GM21390 (cell line): ENCODE data around the gene CNTNAP5.

Experiments used
- ATAC-seq: cut with Tn5 transposase; IDR thresholded peaks from one replicate; pipeline ENCODE4 v1.9.1; 2021; ENCODE audit not compliant: unreplicated experiment

Gene CNTNAP5

DNA sequence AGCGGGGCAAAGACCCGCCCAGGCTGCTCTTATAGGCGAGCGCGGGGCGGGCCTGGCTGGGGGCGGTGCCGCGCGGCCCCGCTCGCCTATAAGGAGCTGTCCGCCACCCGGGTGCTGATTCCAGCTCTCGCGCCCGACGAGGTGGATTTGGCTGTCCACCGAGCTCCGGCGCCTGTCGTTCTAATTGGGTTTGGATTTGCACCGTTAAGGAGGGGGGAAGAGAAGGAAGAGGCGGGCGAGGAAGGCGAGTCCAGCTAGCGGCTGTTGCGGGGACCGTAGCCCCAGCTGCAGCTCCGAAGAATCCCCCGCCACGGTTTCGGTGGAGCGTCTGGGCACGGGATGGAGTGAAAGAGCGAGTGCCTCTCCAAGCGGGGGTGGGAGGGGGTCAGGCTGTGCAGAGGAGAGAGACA lies at the start of gene CNTNAP5:
CNTNAP5 (plus strand) TSS at position 117 of the 410 bp plus-strand sequence. CDS start 364 bp downstream, outside the sequence.
- ATAC-seq: no peak

DNA sequence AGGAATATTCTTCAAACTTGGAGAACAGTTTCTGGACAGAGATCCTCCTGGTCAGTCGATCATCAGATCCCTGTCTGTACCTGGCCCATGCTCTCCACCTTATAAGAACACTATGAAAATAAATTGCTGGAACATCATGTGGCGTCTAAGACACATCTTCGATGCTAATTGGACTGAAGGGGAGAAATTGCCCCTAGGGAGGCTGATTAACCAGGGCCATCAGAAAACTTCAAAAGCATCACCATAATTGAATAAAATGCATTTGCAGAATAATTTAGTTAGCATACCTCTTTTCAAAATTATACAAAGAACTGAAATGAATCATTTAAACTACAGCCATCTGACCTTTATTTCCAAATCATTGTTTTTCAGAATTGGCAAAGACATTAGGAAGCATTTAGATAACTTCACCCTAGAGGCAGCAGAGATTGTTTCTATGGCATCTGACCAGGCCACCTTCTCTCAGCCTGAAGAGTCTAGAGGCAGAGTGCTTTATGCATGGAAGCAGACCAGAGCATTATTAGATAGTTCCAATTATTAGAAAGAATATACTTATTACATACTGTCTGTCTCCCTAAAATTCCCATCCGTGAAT lies 48.9 kb upstream of the CNTNAP5 start:
- no peak for ATAC-seq

DNA sequence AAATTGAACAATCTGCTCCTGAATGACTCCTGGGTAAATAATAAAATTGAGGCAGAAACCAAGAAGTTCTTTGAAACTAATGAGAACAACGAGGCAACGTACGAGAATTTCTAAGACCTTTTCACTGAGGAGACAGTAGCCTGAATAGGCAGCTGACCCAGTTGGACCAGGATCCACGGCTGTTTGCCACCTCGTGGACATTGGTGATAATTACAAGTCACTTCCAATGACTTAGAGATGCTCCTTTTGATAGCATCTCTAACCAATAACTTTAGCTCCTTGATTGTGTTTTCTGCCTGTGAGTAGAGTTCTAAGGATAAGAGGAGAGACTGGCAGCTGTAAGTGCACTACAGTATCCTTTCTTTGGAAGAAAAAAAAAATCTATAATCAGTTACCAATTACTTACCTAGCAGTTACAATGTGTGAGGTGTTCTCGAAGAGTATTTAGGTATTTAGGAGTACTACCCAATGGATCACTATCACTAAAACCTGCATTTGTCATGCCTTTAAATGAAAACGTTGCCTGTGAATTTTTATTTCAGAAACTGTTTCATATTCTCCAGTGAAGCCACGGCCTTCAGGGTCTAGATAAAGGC lies 31.3 kb upstream of the CNTNAP5 start:
- ATAC-seq: peak; percentile 74

DNA sequence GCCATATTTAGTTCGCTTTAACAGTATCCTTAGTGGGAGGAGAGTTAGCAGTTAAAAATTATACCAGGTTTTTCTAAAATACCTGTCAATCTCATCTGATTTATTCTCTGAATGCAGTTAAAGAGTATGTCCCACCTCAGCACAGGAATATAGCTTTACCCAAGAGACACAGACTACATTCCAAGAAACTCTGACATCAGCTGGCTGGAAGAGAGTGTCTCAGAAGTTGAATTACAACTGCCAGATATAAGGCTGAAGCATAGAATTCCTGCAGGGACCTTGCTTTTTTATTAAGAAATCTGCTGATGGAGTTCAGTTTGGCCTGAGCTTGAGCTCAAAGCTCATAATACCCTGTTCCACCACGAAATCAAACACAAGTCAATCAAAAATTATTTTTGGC lies 25.4 kb upstream of the CNTNAP5 start:
- ATAC-seq: no peak

DNA sequence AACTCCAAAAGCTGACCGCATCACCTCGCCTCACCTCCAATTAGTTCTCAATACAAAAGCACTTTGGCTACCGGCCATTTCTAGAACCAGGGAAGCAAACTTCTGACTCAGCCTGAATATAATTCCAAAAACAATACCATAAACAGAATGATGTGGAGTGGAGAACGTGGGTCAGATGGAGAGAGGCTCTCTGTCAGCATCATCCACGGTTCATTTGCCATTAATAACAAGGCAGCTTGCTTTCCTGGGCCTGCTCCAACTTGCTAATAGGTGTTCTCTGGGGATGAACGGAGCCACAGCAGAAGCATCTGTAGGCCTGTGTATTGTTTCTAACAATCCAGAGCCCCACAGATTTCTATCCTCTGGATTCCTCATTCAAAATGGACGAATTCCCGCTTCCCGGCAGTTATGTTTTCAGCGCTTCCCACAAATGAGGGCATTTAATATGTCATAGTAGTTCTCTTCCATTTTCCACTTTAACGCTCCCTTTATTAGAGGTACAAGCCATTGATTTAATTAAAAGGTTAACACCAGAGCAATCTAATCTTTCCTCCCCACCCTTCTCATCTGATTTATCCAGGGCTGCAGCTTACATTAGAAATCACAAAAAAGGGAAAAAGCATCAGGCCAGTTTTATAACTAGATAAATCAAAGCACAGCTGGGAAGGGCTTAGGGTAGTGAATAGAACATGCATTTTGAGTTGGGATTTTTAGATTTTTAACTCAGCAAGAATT lies 23.2 kb upstream of the CNTNAP5 start:
- no peak for ATAC-seq

DNA sequence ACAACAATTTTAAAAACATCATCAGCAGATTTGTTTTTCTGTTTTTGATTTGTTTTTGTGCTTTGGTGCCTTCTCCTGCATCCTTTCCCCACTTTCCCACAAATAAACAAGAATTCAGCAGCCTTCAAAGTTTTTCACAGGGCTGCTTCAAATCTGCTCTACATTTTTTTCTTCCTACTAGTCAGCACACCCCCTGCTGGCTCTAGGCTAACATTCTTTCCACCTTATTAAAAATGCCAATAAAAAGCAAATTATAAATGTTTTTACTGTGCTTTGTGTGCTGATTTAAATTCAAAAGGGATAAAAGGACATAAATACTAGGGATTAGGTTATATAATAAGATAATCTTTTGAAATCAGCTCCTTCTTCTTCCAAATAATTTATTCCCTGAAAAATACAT lies 6.2 kb upstream of the CNTNAP5 start:
- ATAC-seq: no peak

DNA sequence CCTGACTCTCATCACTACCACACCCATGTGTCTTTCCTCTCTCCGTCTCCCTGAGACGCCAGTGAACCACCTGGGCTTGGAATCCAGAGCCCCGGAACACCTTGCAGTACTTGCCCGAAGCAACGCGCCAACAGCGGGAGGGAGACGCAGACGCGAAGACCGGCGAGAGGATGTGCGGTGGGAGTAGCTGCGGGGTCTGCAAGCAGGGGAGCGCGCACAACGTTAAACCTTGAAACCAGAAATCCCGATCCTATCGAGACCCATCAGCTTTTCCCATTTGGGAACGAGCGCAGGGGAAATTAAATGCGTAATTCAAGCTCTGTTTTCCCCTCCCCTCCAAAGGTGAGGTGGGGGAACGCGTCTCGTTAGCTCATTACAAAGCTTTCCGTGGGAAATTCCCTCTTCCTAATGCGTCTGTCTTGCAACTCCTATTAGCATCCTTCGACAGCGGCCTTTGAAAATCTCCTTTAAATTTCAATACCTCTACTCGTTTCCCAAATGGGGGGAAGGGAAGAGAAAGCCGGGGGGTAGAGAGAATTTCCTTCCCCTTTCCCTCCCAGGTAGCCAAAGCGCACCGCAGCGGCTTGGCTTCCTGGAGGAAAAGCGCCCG lies 421 bp upstream of the CNTNAP5 start:
- no peak for ATAC-seq

DNA sequence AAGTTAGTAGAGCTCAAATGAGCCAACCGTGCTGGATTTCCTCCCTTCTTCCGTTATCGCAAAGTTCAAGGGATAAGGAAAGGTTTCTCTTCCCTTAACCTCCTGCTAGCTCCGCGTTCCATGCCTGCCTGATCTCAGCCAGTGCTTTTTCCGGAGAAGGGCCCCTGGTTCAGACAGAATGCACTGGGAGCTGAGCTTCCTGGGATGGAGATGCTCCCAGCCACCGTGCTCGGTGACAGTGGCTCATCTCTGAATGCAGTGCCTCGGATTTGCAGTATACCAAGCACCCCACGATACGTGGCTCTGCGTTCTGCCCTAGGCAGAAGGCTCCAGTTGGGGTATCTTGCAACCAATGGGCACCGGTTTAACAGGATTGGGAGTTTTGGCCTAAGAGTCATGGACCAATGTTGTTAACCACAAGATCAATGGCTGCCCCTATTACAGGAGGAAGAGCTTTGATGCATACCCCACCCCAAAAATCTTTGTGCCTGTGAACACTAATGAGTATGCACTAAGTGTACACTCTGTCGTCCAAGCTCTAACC lies 876 bp downstream of the CNTNAP5 start:
- no peak for ATAC-seq

DNA sequence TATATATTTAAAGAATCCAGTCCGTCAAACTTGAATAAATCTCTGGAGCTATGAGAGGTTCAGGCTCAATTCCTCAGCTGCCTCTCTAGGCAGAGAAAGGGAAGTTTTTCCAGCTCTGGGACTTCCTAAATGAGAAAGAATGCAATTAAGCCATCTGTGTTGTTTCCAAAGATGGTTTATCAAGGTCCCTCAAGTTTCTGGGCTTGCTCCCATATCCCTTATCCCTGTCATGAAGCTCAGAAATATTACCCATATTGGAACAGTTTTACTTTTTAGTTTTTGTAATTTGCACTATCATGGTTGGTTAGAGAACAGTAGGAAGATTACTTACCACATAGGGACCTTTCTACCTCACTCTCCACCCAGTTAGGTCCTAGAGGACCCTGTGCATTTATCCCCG lies 1.4 kb downstream of the CNTNAP5 start:
- no peak for ATAC-seq

DNA sequence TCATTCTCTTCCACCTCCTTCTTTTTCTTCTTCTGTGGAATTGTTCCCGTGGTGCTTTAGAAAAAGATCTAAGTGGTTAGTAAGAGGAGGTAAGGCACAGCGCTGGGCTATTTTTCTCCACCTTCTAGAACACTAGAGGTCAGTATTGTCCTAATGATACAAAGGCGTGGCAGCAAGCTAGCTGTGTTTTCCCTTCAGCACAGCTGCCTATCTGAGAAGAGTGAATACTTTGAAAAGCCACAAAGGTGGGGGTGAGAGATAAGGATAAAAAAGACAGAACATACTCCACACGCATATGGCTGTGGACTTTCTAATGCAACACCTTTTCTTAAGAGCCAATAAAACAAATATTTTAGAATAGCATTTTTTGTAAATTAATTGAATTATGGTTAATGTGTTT lies 2.1 kb downstream of the CNTNAP5 start:
- peak; percentile 93 for ATAC-seq

DNA sequence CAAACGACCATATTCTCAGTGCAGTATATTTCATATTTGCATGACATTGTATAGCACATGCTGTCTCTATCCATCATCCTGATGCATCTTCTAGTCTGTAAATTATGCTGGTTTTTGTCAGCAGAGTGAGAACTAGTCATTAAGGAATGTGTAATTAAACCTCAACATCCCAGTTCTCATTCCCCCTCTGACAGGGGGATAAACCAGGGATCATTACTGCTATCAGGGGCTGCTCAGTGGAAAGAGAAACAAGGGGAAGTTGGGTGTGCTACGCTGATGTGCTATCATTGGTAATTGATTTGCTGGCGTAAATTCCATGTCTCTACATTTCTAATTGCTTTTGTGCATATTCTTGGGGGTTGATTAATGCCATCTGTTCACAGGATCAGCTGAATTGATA lies 7.7 kb downstream of the CNTNAP5 start:
- ATAC-seq: no peak

DNA sequence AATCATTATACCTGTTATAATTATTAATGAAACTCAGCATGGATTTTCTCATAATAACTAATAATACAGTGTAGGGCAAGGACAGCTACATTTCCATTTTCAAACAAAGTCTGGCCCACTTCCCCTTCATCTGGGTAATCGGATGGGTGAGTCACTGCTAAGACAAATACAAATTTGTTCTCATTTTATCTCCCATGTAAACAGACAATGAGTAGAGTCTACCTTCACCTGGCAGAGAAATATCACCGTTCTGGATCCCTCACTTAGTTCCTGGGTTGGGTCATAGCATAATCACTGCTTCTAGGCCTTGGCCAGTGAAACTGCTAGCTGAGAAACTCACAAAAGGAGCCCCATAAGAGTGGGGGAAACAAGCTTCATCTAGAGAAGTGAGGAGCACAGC lies 9.2 kb downstream of the CNTNAP5 start:
- ATAC-seq: no peak

DNA sequence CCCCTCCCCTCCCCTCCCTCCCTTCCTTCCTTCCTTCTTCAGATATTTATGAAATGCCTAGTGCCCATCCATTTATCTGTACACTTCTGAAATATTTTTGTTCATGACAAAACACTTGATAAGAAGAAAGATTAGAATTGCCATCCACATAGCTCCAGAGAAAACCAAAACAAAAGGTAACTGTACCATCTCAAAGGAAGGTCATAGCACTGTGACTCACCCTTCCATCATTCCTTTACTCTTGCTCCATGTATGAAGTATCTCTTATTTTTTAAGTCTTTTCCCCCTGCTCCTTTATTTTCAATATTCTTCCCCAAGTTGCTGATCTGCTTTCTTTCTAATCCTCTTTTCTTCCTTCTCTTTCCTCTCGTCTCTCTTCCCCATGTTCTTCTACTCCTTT lies 9.9 kb downstream of the CNTNAP5 start:
- ATAC-seq: no peak

DNA sequence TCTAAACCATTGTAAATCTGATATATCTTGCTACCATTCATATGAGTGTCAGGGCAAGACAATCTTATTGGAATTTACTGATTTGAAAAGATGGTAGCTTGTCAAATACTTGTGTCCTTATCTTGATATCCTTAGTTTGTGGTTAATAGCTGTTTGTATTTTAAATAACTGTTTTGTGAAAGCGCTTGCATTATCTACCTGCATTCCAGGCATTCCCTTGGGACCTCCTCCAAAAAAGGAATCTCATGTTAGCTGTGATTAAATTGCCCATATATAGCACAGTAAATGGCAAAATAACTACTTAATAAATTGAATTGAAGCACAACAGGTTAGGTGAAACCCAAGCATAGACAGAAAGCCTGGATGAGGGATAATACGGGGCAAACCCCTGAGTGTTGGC lies 13.9 kb downstream of the CNTNAP5 start:
- no peak for ATAC-seq

DNA sequence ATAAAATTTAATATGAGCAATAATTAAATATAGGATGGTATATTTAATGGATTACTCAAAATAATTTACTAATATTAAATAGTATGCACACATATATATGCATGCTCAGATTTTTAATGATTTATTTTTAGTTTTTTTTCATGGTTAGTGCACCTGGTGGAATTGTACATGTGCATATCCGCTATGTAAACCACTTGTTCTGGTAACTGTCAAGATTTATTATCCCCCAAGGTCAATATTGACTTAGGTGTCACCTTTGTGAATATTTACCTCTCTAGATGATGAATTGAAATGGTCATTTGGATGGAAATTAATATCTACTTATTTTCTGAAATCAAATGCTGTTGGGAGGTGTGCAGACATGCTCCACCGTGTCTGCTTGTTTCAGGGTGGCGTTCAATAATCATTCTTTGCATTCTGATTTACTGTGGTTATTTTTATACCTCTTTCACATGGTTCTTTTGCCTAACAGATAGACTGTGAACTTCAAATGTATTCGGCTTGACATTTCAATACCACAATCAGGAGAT lies 14.7 kb downstream of the CNTNAP5 start:
- ATAC-seq: no peak

DNA sequence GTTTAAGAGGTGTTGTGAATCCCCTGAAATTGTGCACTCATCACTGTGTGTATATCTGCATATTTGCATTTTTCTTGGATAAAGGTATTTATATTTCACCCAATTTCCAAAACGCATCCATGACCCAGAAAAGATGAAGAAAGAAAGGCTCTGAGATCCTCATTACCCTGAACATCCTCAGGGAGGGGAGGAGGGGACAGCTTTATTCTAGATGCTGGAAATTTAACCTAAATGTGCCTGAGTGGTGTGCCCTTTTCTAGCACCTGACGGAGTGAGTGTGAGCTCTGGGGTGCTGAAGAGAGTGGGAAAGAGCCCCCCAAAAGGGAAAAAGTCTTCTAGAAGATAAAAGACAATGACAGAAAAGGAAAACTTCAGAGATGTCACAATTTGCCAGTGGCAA lies 20.8 kb downstream of the CNTNAP5 start:
- ATAC-seq: no peak

DNA sequence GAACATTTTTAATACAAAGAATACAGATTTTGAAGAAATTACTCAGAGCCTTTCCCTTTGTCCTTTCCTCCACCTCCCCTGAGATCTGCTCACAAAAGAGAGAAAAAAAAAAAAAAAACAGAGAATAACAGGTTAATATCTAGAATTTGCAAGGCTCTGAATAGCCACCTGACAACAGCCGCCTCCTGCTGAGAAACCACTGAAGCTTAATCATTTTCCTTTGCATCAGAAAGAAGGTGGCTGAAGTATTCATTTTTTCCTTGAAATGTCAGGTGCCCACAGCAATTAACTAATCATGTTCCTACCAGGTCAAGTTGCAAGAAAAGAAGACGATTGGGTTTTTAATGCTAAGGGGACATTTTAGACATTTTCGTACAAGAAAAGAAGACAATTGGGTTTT lies 21.2 kb downstream of the CNTNAP5 start:
- ATAC-seq: no peak

DNA sequence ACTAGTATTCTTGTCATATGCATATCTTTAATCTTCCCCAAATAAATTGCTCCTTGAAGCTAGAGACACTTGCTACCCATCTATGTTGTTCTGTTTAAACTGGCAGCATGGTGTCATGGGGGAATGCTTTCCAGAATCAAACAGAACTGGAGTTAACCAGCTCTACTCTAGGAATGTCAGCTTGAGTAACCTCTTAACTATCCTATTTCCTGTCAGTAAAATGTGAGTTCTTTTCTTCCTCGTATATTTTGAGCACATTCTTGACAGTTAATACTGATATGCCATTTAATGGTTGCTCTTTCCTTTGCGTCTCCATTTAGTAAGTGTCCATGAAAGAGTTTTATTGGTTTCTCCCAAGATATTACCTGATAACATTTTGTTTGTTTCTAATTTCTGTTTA lies 23.0 kb downstream of the CNTNAP5 start:
- ATAC-seq: no peak

DNA sequence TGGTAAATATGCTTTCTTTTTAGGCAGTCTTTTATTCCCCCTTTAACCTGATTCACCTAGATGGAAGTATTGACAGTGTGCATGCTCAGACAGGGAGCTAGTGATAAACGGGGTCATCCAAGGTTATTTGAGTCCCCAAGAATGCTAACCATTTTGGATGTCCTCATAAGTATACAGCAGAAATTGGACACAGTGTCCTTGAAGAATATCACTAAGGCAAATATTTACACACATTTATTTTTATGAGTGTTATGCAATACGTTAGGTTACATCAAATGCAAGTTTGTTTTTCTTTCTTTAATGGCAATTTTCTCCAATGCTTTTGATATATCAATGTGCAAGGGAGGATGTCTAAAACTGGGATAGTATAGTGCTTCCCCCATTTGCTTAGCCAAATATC lies 23.6 kb downstream of the CNTNAP5 start:
- no peak for ATAC-seq

DNA sequence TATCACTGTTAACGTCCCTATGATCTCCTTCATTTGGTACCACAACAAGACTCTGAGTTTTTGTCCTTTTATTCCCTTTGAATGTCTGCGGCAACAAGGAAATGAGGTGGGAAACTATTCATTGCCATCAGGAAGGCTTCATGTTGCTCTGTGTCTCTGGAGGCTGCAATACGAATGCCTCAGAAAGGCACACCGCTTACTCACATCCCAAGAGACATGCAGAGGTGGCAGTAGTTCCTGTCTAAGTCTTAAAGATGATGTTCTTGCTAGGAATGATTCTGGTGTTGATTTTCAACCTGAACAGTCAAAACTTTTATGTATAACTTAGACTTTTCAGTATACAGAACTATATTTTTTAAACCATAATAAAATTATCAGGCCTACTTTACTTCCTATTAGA lies 24.0 kb downstream of the CNTNAP5 start:
- ATAC-seq: no peak

DNA sequence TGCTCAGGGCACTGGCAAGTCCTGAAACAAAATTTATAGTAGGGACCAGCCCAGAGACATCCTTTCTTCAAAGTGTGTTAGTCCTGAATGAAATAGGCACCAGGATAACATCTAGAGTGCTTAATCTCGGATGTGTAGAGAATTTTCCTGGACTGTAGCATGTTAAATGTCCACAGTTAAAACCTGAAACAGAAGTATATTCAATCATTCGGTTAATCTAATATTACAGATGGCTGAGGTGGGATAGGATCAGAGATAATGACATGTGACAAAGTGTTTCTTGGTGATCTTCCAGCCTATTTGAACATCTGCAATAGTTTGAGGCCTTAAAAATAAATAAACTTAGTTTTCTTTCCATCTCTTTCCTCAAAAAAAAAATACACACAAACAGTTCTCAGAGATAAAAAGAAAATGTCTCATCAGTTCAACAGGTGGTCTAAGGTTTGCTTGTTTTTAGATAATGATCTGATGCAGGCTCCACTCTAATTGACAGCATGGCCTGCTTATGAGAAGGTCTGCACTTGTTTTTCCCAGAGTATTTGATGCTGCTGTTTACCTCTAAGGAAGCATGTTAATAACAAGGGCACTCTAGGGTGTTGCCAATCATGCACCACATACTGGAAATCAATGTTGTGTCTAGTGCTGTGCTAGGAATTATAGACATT lies 25.9 kb downstream of the CNTNAP5 start:
- no peak for ATAC-seq
